Smooth muscle cell (in vitro differentiated cells): ENCODE data around the gene ZNF385B. TPM values are rescaled to one million over a fixed set of nuclear protein-coding genes. Genes with fewer than 3 reads are reported as not detected.
A peak's percentile ranks its signal among the peaks of the same experiment; 100 is the strongest.

Source experiments
- DNase-seq: peaks from one replicate; lab custom pipeline; 2025; ENCODE audit not compliant: unreplicated experiment; lab: John Stamatoyannopoulos, UW
- H2AFZ ChIP-seq: fragments of 200-600 bp; sonication (generic); 2 replicates; pipeline ENCODE4 v1.6.0; 2016; ENCODE audit warnings: antibody characterized with exemption, low read depth, mild to moderate bottlenecking
- H3F3A ChIP-seq: fragments of 200-600 bp; sonication (generic); 2 replicates; pipeline ENCODE4 v1.6.0; 2017; ENCODE audit warnings: antibody characterized with exemption, low read depth
- H3K27ac ChIP-seq: fragments of 200-600 bp; sonication (generic); 2 replicates; pipeline ENCODE4 v1.5.1; 2016; ENCODE audit warnings: low read depth, mild to moderate bottlenecking
- H3K27me3 ChIP-seq: fragments of 200-600 bp; sonication (generic); 2 replicates; pipeline ENCODE4 v1.6.1; 2016; ENCODE audit warnings: low read depth, mild to moderate bottlenecking
- H3K36me3 ChIP-seq: fragments of 200-600 bp; sonication (generic); 2 replicates; pipeline ENCODE4 v1.5.1; 2016; ENCODE audit warnings: low read depth
- H3K4me1 ChIP-seq: fragments of 200-600 bp; sonication (generic); 2 replicates; pipeline ENCODE4 v1.5.1; 2016; ENCODE audit warnings: low read depth
- H3K4me2 ChIP-seq: fragments of 200-600 bp; sonication (generic); 2 replicates; pipeline ENCODE4 v1.6.0; 2016; ENCODE audit warnings: mild to moderate bottlenecking
- H3K4me3 ChIP-seq: fragments of 200-600 bp; sonication (generic); 2 replicates; pipeline ENCODE4 v1.5.1; 2016; ENCODE audit warnings: mild to moderate bottlenecking
- H3K79me2 ChIP-seq: fragments of 200-600 bp; sonication (generic); 2 replicates; pipeline ENCODE4 v1.6.0; 2016; ENCODE audit warnings: low read depth, mild to moderate bottlenecking
- H3K9ac ChIP-seq: fragments of 200-600 bp; sonication (generic); 2 replicates; pipeline ENCODE4 v1.6.0; 2016; ENCODE audit warnings: low read depth
- H3K9me3 ChIP-seq: fragments of 200-600 bp; sonication (generic); replicated peaks from 2 replicates; pipeline ENCODE4 v1.5.1; 2016; ENCODE audit warnings: low read depth
- H4K20me1 ChIP-seq: fragments of 200-600 bp; sonication (generic); 2 replicates; pipeline ENCODE4 v1.6.0; 2016; ENCODE audit warnings: low read depth
- WGBS: methylation state at CpG from one replicate; pipeline ENCODE4 v1.1.7; 2016; ENCODE audit warnings: low lambda C conversion rate; 5-methylcytosine and 5-hydroxymethylcytosine counted together
- polyA plus RNA-seq: library from polyadenylated mRNA; unstranded; fragments of >200 nt; fragmentation: Nextera tagmentation; extraction: Ambion mirVana; gene quantifications from 2 replicates; pipeline ENCODE4 v1.2.1, GENCODE V29; 2016
- total RNA-seq: library from RNA; depleted of rRNA; stranded (reverse); fragments of >200 nt; gene quantifications from 2 replicates; pipeline ENCODE4 v1.2.3, GENCODE V29; 2014
- TF ChIP-seq, protein P1 (sequence below): fragments of 200-600 bp; sonication (generic); IDR thresholded peaks from 2 replicates; pipeline ENCODE4 v1.5.1; 2017; ENCODE audit warnings: borderline replicate concordance, mild to moderate bottlenecking, antibody characterized with exemption; ENCODE audit not compliant: insufficient read depth, poor library complexity, severe bottlenecking

ZNF385B gene
- total and polyA plus RNA-seq, 2 experiments from 2014 or later, result 1.4 to 3.2 TPM

DNA sequence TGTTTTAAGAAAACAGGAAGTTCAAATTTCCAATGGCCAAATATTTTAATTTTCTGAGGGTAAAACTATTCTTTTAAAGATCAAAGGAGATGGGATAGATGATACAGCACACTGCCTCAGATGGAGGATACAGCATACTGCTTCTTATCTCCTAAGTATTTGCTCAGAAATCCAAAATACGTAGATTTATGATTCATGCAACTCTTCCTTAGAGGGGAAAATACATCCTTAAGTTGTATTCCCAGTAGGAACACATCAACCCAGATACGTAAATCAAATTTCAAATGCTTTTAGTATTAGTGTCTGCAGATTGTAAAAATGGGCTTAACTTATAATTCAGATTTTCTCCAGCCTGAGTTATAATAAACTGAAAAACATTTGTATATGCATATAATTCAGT, 235.2 kb downstream of the ZNF385B start:
- Histone ChIP-seq H3K4me2 (no peak overlapping the region), H2AFZ (no peak overlapping the region), H3K4me1 (peaks cover 5% of the 10 kb centered on the region), H3K4me3 (no peak overlapping the region), H3K79me2 (no peaks in the 10 kb centered on the region), H4K20me1 (no peaks in the 10 kb centered on the region), H3K27me3 (no peaks in the 10 kb centered on the region), H3K36me3 (no peaks in the 10 kb centered on the region), H3F3A (no peaks in the 10 kb centered on the region), H3K9me3 (no peaks in the 10 kb centered on the region), H3K27ac (no peak overlapping the region), H3K9ac (no peak overlapping the region)
- TF ChIP-seq, protein P1, sequence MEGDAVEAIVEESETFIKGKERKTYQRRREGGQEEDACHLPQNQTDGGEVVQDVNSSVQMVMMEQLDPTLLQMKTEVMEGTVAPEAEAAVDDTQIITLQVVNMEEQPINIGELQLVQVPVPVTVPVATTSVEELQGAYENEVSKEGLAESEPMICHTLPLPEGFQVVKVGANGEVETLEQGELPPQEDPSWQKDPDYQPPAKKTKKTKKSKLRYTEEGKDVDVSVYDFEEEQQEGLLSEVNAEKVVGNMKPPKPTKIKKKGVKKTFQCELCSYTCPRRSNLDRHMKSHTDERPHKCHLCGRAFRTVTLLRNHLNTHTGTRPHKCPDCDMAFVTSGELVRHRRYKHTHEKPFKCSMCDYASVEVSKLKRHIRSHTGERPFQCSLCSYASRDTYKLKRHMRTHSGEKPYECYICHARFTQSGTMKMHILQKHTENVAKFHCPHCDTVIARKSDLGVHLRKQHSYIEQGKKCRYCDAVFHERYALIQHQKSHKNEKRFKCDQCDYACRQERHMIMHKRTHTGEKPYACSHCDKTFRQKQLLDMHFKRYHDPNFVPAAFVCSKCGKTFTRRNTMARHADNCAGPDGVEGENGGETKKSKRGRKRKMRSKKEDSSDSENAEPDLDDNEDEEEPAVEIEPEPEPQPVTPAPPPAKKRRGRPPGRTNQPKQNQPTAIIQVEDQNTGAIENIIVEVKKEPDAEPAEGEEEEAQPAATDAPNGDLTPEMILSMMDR, result no peak
- no peak for DNase-seq
- 54% methylated on average over 2 of the region's 2 CpGs for WGBS

DNA sequence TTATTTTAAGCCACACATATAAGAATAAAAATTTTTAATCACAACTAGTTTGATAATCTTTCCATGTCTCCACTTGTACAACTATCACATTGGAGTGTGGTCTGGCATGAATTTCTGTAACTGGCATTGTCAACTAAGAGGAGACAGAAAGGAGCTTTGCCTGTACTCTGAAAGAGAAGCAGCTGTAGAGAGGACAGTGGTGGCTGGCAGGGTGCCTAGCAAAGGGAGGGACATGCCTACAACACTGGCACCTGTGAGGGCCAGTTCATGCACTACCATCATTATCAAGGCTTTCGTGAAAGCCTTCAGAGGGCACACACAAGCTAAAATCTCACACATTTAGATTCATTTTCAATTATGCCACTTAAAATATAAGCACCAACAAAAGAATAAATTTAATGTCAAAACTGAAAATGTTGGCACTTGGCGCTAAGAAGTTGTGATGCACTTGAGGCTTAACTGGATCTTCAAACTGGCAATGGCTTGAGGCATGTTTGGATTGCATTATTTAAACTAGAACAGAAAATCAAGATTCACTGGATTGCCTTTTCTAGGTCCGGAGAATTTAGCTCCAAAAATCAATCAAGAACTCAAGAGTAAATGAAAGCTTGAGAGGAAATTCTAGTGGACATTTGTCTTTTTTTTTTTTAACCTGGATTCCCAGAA, 238.6 kb downstream of the ZNF385B start:
- no peak overlapping the region for H2AFZ ChIP-seq

DNA sequence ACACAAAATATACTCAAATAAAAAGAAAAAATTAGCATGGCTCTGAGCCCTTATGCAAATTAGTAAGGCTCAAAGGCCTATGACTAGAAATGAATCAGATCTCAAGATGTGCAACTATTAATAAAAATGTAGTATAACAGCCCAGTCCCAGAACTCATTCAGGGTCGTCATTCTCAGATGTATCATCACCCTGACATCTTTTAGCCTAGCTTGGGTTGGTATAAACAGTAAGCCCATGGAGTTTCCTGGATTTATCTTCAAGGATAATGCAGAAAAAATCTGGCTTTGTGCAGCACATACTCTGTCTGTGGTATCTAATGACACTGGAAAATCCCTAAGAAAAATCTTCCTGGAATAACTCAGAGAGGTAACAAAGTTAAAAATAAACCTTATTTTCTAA, 239.3 kb downstream of the ZNF385B start:
- no peak for DNase-seq
- Histone ChIP-seq H2AFZ (no peak overlapping the region), H3K36me3 (no peaks in the 10 kb centered on the region), H3K79me2 (no peaks in the 10 kb centered on the region), H3K9ac (no peak overlapping the region), H3K27me3 (no peaks in the 10 kb centered on the region), H3K27ac (peak overlapping the region; percentile 45), H3K9me3 (no peaks in the 10 kb centered on the region), H3K4me2 (no peak overlapping the region), H3K4me3 (no peak overlapping the region), H3K4me1 (no peaks in the 10 kb centered on the region), H4K20me1 (no peaks in the 10 kb centered on the region), H3F3A (no peaks in the 10 kb centered on the region)
- 9% methylated on average over 1 of the region's 1 CpG for WGBS
- TF ChIP-seq, protein P1, result no peak

More for the DNA sequence above, 238.6 kb downstream of the ZNF385B start:
- H3K27me3 ChIP-seq, result no peaks in the 10 kb centered on the region
- H3K79me2 ChIP-seq, result no peaks in the 10 kb centered on the region
- no peaks in the 10 kb centered on the region for H3F3A ChIP-seq
- no peaks in the 10 kb centered on the region for H3K36me3 ChIP-seq
- H3K27ac ChIP-seq, result peak overlapping the region; percentile 45
- H3K9me3 ChIP-seq, result no peaks in the 10 kb centered on the region
- 92% methylated on average over 3 of the region's 3 CpGs for WGBS
- TF ChIP-seq, protein P1, result no peak
- no peak for DNase-seq
- no peaks in the 10 kb centered on the region for H3K4me1 ChIP-seq
- no peak overlapping the region for H3K4me2 ChIP-seq
- H3K4me3 ChIP-seq, result no peak overlapping the region
- H3K9ac ChIP-seq, result no peak overlapping the region
- H4K20me1 ChIP-seq, result no peaks in the 10 kb centered on the region

DNA sequence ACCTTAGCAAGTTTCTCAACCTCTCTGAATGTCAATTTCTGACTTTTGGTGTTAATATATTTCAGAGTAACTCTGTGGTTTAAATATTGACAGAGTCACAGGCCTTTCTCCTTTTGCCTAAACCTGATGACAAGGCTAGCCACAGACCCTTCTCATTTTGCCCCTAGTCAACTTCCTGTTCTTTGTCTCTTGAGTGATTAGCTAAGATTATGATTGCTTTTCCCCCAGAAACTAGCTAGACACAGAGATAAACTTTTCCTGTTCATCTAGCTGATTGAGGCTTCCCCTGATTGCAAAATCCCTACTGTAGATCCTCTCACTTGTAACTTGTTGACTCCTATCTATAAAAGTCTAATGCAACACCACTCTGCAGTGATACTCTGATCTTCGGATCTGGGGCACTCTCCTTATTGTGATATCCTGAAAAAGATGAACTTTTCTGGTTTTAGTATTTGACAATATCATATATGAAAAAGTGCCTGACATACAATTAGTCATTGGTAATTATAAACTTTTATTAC, 241.4 kb downstream of the ZNF385B start:
- H3K4me1 ChIP-seq, result no peaks in the 10 kb centered on the region
- TF ChIP-seq, protein P1, result no peak
- no peak overlapping the region for H3K4me3 ChIP-seq
- H3K4me2 ChIP-seq, result no peak overlapping the region
- 66% methylated on average over 1 of the region's 1 CpG for WGBS
- H3K9ac ChIP-seq, result no peak overlapping the region
- no peaks in the 10 kb centered on the region for H3K27me3 ChIP-seq
- H3K36me3 ChIP-seq, result no peaks in the 10 kb centered on the region
- H2AFZ ChIP-seq, result peak overlapping the region; percentile 6
- no peaks in the 10 kb centered on the region for H3F3A ChIP-seq
- no peak for DNase-seq
- H3K27ac ChIP-seq, result no peak overlapping the region
- no peaks in the 10 kb centered on the region for H3K9me3 ChIP-seq
- no peaks in the 10 kb centered on the region for H4K20me1 ChIP-seq
- H3K79me2 ChIP-seq, result no peaks in the 10 kb centered on the region
